IPS-15b (cell line): ENCODE results near the gene C1orf105.

ENCODE experiments used
- H3K27me3 ChIP-seq: one replicate; pipeline ENCODE4 v1.6.1; 2013; ENCODE audit warnings: low read length; ENCODE audit not compliant: control insufficient read depth, insufficient read depth
- H3K36me3 ChIP-seq: one replicate; pipeline ENCODE4 v1.6.1; 2013; ENCODE audit warnings: low read length; ENCODE audit not compliant: control insufficient read depth, insufficient read depth
- H3K4me1 ChIP-seq: one replicate; pipeline ENCODE4 v1.6.1; 2013; ENCODE audit warnings: mild to moderate bottlenecking, low read length; ENCODE audit not compliant: control insufficient read depth, insufficient read depth
- H3K4me3 ChIP-seq: one replicate; pipeline ENCODE4 v1.5.1; 2013; ENCODE audit warnings: low read depth, low read length
- H3K9ac ChIP-seq: one replicate; pipeline ENCODE4 v1.6.1; 2013; ENCODE audit warnings: low read depth, mild to moderate bottlenecking, low read length
- H3K9me3 ChIP-seq: one replicate; pipeline ENCODE4 v1.6.1; 2013; ENCODE audit warnings: mild to moderate bottlenecking, low read length; ENCODE audit not compliant: control insufficient read depth, insufficient read depth

The C1orf105 gene

GRCh38 chr1:172498857-172499256 lies 78.4 kb downstream of the C1orf105 start:
- Histone ChIP-seq H3K9ac (no peak overlapping the region), H3K36me3 (no peaks in the 10 kb centered on the region), H3K4me3 (no peak overlapping the region), H3K9me3 (no peaks in the 10 kb centered on the region), H3K27me3 (no peaks in the 10 kb centered on the region), H3K4me1 (peaks cover 3% of the 10 kb centered on the region)

- Histone ChIP-seq H3K27me3 (no peaks in the 10 kb centered on the region), H3K4me1 (peaks cover 3% of the 10 kb centered on the region), H3K4me3 (no peak overlapping the region), H3K9ac (no peak overlapping the region), H3K9me3 (no peaks in the 10 kb centered on the region), H3K36me3 (no peaks in the 10 kb centered on the region)
Measured at GRCh38 chr1:172499636-172500141, 79.2 kb downstream of the C1orf105 start.

- Histone ChIP-seq H3K9ac (no peak overlapping the region), H3K36me3 (no peaks in the 10 kb centered on the region), H3K4me1 (peaks cover 3% of the 10 kb centered on the region), H3K27me3 (no peaks in the 10 kb centered on the region), H3K9me3 (no peaks in the 10 kb centered on the region), H3K4me3 (no peak overlapping the region)
Measured at GRCh38 chr1:172500207-172500606, 79.7 kb downstream of the C1orf105 start.

- H3K9me3 ChIP-seq = no peaks in the 10 kb centered on the region
- no peak overlapping the region for H3K9ac ChIP-seq
- no peaks in the 10 kb centered on the region for H3K4me1 ChIP-seq
- H3K4me3 ChIP-seq = no peak overlapping the region
- H3K36me3 ChIP-seq = no peaks in the 10 kb centered on the region
- H3K27me3 ChIP-seq = no peaks in the 10 kb centered on the region
Measured at GRCh38 chr1:172507741-172508140, 87.3 kb downstream of the C1orf105 start.

GRCh38 chr1:172510479-172510878 lies 90.0 kb downstream of the C1orf105 start:
- H3K36me3 ChIP-seq = no peaks in the 10 kb centered on the region
- H3K27me3 ChIP-seq = no peaks in the 10 kb centered on the region
- H3K9ac ChIP-seq = no peak overlapping the region
- no peaks in the 10 kb centered on the region for H3K4me1 ChIP-seq
- no peak overlapping the region for H3K4me3 ChIP-seq
- no peaks in the 10 kb centered on the region for H3K9me3 ChIP-seq

GRCh38 chr1:172512591-172512990 lies 92.1 kb downstream of the C1orf105 start:
- H3K27me3 ChIP-seq = no peaks in the 10 kb centered on the region
- H3K4me3 ChIP-seq = no peak overlapping the region
- H3K4me1 ChIP-seq = no peaks in the 10 kb centered on the region
- H3K9me3 ChIP-seq = no peaks in the 10 kb centered on the region
- H3K9ac ChIP-seq = no peak overlapping the region
- no peaks in the 10 kb centered on the region for H3K36me3 ChIP-seq

- H3K4me1 ChIP-seq = no peaks in the 10 kb centered on the region
- no peaks in the 10 kb centered on the region for H3K9me3 ChIP-seq
- no peaks in the 10 kb centered on the region for H3K27me3 ChIP-seq
- H3K36me3 ChIP-seq = no peaks in the 10 kb centered on the region
- H3K9ac ChIP-seq = no peak overlapping the region
- H3K4me3 ChIP-seq = no peak overlapping the region
Measured at GRCh38 chr1:172513479-172513878, 93.0 kb downstream of the C1orf105 start.

GRCh38 chr1:172514108-172514507 lies 93.6 kb downstream of the C1orf105 start:
- H3K4me1 ChIP-seq = no peaks in the 10 kb centered on the region
- H3K9ac ChIP-seq = no peak overlapping the region
- H3K27me3 ChIP-seq = no peaks in the 10 kb centered on the region
- H3K36me3 ChIP-seq = no peaks in the 10 kb centered on the region
- no peak overlapping the region for H3K4me3 ChIP-seq
- H3K9me3 ChIP-seq = no peaks in the 10 kb centered on the region

GRCh38 chr1:172515436-172515835 lies 95.0 kb downstream of the C1orf105 start:
- Histone ChIP-seq H3K9ac (no peak overlapping the region), H3K36me3 (no peaks in the 10 kb centered on the region), H3K4me1 (no peaks in the 10 kb centered on the region)

GRCh38 chr1:172515927-172516326 lies 95.4 kb downstream of the C1orf105 start:
- no peaks in the 10 kb centered on the region for H3K27me3 ChIP-seq
- no peak overlapping the region for H3K4me3 ChIP-seq
- no peaks in the 10 kb centered on the region for H3K36me3 ChIP-seq
- H3K9me3 ChIP-seq = no peaks in the 10 kb centered on the region
- no peaks in the 10 kb centered on the region for H3K4me1 ChIP-seq
- H3K9ac ChIP-seq = no peak overlapping the region

More at GRCh38 chr1:172515436-172515835, 95.0 kb downstream of the C1orf105 start:
- Histone ChIP-seq H3K9me3 (no peaks in the 10 kb centered on the region), H3K4me3 (no peak overlapping the region), H3K27me3 (no peaks in the 10 kb centered on the region)

- Histone ChIP-seq H3K27me3 (no peaks in the 10 kb centered on the region), H3K36me3 (no peaks in the 10 kb centered on the region), H3K4me1 (no peaks in the 10 kb centered on the region), H3K9me3 (no peaks in the 10 kb centered on the region), H3K9ac (no peak overlapping the region), H3K4me3 (no peak overlapping the region)
Measured at GRCh38 chr1:172517081-172517480, 96.6 kb downstream of the C1orf105 start.

GRCh38 chr1:172517545-172517944 lies 97.1 kb downstream of the C1orf105 start:
- H3K27me3 ChIP-seq = no peaks in the 10 kb centered on the region

More at GRCh38 chr1:172517545-172517944, 97.1 kb downstream of the C1orf105 start:
- Histone ChIP-seq H3K9ac (no peak overlapping the region), H3K36me3 (no peaks in the 10 kb centered on the region), H3K9me3 (no peaks in the 10 kb centered on the region), H3K4me1 (no peaks in the 10 kb centered on the region), H3K4me3 (no peak overlapping the region)
